NCI-H748 treated with DMSO at 0.1 percent for 48 hours (cell line): Measurements from ENCODE around the gene ROPN1B.

Experiments
- DNase-seq: peaks from one replicate; lab custom pipeline; 2025; lab: John Stamatoyannopoulos, UW

The ROPN1B gene

GRCh38 chr3:126030455-126030854 lies 61.5 kb downstream of the ROPN1B start:
- no peak for DNase-seq

- no peak for DNase-seq
These were observed 63.0 kb downstream of the ROPN1B start for GRCh38 chr3:126031981-126032471.
